Measurements from ENCODE around the gene TEAD1.

DNA sequence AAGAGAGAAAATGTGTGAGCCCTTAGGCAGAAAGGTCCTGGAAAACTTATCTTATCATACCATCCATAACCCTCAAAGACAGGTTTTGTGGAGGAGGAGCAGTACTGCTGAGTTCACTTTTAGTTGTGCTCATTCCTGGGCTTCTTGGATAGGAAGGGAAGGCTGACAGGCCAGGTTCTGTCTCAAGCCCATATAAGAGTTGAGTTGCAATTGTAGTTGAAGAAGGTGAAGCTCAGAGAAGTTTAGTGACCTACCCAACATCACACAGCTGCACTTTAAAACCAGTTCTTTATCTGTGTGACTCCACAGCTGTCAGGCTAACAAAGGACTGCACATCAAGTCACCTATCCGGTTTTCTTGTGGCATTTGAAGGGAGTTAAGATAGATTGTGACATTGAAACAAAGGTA is 13.0 kb downstream of the TEAD1 start:
- TF ChIP-seq, protein P1, sequence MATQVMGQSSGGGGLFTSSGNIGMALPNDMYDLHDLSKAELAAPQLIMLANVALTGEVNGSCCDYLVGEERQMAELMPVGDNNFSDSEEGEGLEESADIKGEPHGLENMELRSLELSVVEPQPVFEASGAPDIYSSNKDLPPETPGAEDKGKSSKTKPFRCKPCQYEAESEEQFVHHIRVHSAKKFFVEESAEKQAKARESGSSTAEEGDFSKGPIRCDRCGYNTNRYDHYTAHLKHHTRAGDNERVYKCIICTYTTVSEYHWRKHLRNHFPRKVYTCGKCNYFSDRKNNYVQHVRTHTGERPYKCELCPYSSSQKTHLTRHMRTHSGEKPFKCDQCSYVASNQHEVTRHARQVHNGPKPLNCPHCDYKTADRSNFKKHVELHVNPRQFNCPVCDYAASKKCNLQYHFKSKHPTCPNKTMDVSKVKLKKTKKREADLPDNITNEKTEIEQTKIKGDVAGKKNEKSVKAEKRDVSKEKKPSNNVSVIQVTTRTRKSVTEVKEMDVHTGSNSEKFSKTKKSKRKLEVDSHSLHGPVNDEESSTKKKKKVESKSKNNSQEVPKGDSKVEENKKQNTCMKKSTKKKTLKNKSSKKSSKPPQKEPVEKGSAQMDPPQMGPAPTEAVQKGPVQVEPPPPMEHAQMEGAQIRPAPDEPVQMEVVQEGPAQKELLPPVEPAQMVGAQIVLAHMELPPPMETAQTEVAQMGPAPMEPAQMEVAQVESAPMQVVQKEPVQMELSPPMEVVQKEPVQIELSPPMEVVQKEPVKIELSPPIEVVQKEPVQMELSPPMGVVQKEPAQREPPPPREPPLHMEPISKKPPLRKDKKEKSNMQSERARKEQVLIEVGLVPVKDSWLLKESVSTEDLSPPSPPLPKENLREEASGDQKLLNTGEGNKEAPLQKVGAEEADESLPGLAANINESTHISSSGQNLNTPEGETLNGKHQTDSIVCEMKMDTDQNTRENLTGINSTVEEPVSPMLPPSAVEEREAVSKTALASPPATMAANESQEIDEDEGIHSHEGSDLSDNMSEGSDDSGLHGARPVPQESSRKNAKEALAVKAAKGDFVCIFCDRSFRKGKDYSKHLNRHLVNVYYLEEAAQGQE (IDR thresholded peaks at IDR 0.05; ENCODE audit: insufficient read depth in 1 of 2, low read depth in 2 of 2, low read length in 2 of 2): no peak
- TF ChIP-seq TAF1 (IDR thresholded peaks at IDR 0.05; ENCODE audit: borderline replicate concordance, insufficient read depth, low read length): no peak
